GM23248 (cell line): ENCODE measurements around the gene LAMB3.

ENCODE experiments used
- EZH2 ChIP-seq: fragments of 200-600 bp; sonication (generic); IDR thresholded peaks from 2 replicates; pipeline ENCODE4 v1.6.1; 2018; ENCODE audit warnings: antibody characterized with exemption, mild to moderate bottlenecking; ENCODE audit not compliant: insufficient read depth, poor library complexity, severe bottlenecking
- EZH2phosphoT487 ChIP-seq: fragments of 200-600 bp; sonication (generic); IDR thresholded peaks from 2 replicates; pipeline ENCODE4 v1.6.1; 2018; ENCODE audit warnings: antibody characterized with exemption, moderate library complexity, mild to moderate bottlenecking, low read depth; ENCODE audit not compliant: insufficient read depth

DNA sequence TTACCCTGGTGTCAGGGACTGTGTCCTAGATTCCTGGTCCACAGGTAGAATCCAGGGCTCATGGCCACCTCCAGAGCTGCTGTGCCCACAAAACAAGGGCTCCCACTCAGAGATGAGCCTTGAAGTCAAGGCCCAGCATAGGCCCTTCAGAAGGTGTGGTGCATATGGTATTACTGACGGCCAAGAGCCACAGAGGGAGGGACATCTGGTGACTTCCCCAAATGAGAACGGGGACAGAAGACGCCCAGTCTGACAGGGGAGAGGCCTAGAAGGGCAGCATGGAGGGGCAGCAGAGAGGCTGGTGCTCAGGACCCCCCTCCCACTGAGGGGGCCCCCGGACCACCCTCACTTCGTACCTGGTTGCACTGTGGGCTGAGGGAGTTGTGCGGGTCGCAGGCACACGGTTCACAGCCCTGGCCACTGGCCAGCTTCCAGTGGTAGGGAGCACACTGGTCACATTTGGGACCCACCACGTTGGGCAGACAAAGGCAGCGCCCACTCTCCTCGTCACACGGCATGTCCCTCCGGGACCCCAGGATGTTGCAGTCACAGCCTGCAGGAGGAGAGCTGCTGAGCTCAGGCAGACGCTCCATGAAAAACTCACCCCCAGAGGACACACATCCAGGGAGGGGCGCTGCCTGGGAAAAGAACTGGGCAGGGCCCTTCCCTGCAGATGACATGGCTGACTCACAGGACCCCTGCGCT lies 25.0 kb downstream of the LAMB3 start:
- no peak for TF ChIP-seq EZH2phosphoT487
- TF ChIP-seq EZH2: no peak
